ENCODE results near the gene TNFRSF19.

The TNFRSF19 gene

DNA sequence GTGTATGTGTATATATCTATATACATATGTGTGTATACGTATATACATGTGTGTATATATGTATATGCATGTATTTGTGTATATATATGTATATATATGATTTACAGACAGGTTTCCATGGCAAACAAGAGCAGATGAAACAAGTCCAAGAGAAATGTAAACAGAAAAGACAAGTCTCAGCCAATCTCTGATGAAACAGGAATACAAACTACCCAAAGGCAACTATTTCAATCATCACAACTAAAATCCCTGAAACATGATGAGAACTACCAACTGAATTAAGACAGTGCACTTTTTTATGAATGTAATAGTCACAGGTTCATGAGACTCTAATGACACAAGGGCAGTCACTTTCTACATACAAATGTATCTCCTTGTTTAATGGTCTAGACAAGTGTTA is 140.2 kb downstream of the TNFRSF19 start:
- H2AFZ ChIP-seq (ENCODE audit: low read depth): no peak overlapping the region
- H3K4me1 ChIP-seq (ENCODE audit: low read depth, poor library complexity, severe bottlenecking): no peaks in the 10 kb centered on the region

GRCh38 chr13:23711355-23711754 is 141.1 kb downstream of the TNFRSF19 start:
- no peak overlapping the region for H2AFZ ChIP-seq (ENCODE audit: low read depth)
- H3K4me2 ChIP-seq: no peak overlapping the region
- no peak overlapping the region for H3K9ac ChIP-seq
- H3K36me3 ChIP-seq (ENCODE audit: insufficient read depth): no peaks in the 10 kb centered on the region
- H3K27me3 ChIP-seq (ENCODE audit: insufficient read depth, low read depth): no peaks in the 10 kb centered on the region
- no peaks in the 10 kb centered on the region for H4K20me1 ChIP-seq (ENCODE audit: insufficient read depth)
- no peak overlapping the region for H3K27ac ChIP-seq
- no peaks in the 10 kb centered on the region for H3K4me1 ChIP-seq (ENCODE audit: low read depth, poor library complexity, severe bottlenecking)
- no peak for TF ChIP-seq CTCF (conservative IDR thresholded peaks at IDR 0.05; ENCODE audit: low read depth, low read length)
- no peak overlapping the region for H3K4me3 ChIP-seq (IDR thresholded peaks at IDR 0.05; ENCODE audit: insufficient read depth, low read depth, low read length)
- no peaks in the 10 kb centered on the region for H3K79me2 ChIP-seq (ENCODE audit: insufficient read depth, low read depth)

More for the DNA sequence above, 140.2 kb downstream of the TNFRSF19 start:
- H3K4me3 ChIP-seq (IDR thresholded peaks at IDR 0.05; ENCODE audit: insufficient read depth, low read depth, low read length): no peak overlapping the region
- H3K27ac ChIP-seq: no peak overlapping the region
- H3K79me2 ChIP-seq (ENCODE audit: insufficient read depth, low read depth): no peaks in the 10 kb centered on the region
- H3K9ac ChIP-seq: no peak overlapping the region
- TF ChIP-seq CTCF (conservative IDR thresholded peaks at IDR 0.05; ENCODE audit: low read depth, low read length): no peak
- no peaks in the 10 kb centered on the region for H3K36me3 ChIP-seq (ENCODE audit: insufficient read depth)
- no peaks in the 10 kb centered on the region for H4K20me1 ChIP-seq (ENCODE audit: insufficient read depth)
- no peak overlapping the region for H3K4me2 ChIP-seq
- H3K27me3 ChIP-seq (ENCODE audit: insufficient read depth, low read depth): no peaks in the 10 kb centered on the region

GRCh38 chr13:23714672-23715071 is 144.5 kb downstream of the TNFRSF19 start:
- Histone ChIP-seq H3K27me3 (ENCODE audit: insufficient read depth, low read depth) (no peaks in the 10 kb centered on the region), H3K27ac (no peak overlapping the region), H2AFZ (ENCODE audit: low read depth) (no peak overlapping the region), H3K4me1 (ENCODE audit: low read depth, poor library complexity, severe bottlenecking) (no peaks in the 10 kb centered on the region), H3K9ac (no peak overlapping the region), H3K36me3 (ENCODE audit: insufficient read depth) (no peaks in the 10 kb centered on the region), H3K4me2 (no peak overlapping the region), H3K79me2 (ENCODE audit: insufficient read depth, low read depth) (no peaks in the 10 kb centered on the region), H4K20me1 (ENCODE audit: insufficient read depth) (no peaks in the 10 kb centered on the region), H3K4me3 (IDR thresholded peaks at IDR 0.05; ENCODE audit: insufficient read depth, low read depth, low read length) (no peak overlapping the region)
- TF ChIP-seq CTCF (conservative IDR thresholded peaks at IDR 0.05; ENCODE audit: low read depth, low read length): no peak

GRCh38 chr13:23715092-23715761 is 145.0 kb downstream of the TNFRSF19 start:
- no peak for TF ChIP-seq CTCF (conservative IDR thresholded peaks at IDR 0.05; ENCODE audit: low read depth, low read length)
- H3K79me2 ChIP-seq (ENCODE audit: insufficient read depth, low read depth): no peaks in the 10 kb centered on the region
- H3K9ac ChIP-seq: no peak overlapping the region
- H3K36me3 ChIP-seq (ENCODE audit: insufficient read depth): no peaks in the 10 kb centered on the region
- H4K20me1 ChIP-seq (ENCODE audit: insufficient read depth): no peaks in the 10 kb centered on the region
- no peaks in the 10 kb centered on the region for H3K4me1 ChIP-seq (ENCODE audit: low read depth, poor library complexity, severe bottlenecking)
- H3K27me3 ChIP-seq (ENCODE audit: insufficient read depth, low read depth): no peaks in the 10 kb centered on the region
- no peak overlapping the region for H3K4me2 ChIP-seq
- no peak overlapping the region for H3K4me3 ChIP-seq (IDR thresholded peaks at IDR 0.05; ENCODE audit: insufficient read depth, low read depth, low read length)
- no peak overlapping the region for H3K27ac ChIP-seq
- H2AFZ ChIP-seq (ENCODE audit: low read depth): no peak overlapping the region
